PC-9 (cell line): ENCODE results near the gene CHSY3. TPM values are rescaled to one million over a fixed set of nuclear protein-coding genes. Genes with fewer than 3 reads are reported as not detected.

Experiments
- BruUV-seq: library from RNA; stranded (reverse); fragments of 400-500 nt; replicated peaks from 2 replicates; lab custom pipeline; 2021; lab: Mats Ljungman, UMichigan
- CTCF ChIA-PET: fragments of 300-600 bp; sonication (Branson Sonifier 250); formaldehyde crosslinking; loops from one replicate; lab custom pipeline; 2022; ENCODE audit warnings: antibody characterized with exemption; lab: Charles Lee
- POLR2A ChIA-PET: fragments of 300-600 bp; sonication (Branson Sonifier 250); formaldehyde crosslinking; loops from one replicate; lab custom pipeline; 2022; ENCODE audit warnings: antibody characterized with exemption; ENCODE audit not compliant: unreplicated experiment; lab: Charles Lee
- DNase-seq, 2 experiments: peaks; one replicate each; pipeline versions ENCODE4 v3.0.0 to v3.0.0-alpha.2; 2015 to 2022; ENCODE audit warnings: mixed read lengths in 1 of 2
- H2AFZ ChIP-seq: fragments of 200-600 bp; sonication (generic); 2 replicates; pipeline ENCODE4 v1.8.1; 2017; ENCODE audit warnings: antibody characterized with exemption
- H3F3A ChIP-seq: fragments of 200-600 bp; sonication (generic); 2 replicates; pipeline ENCODE4 v1.8.1; 2017; ENCODE audit warnings: antibody characterized with exemption, mild to moderate bottlenecking, low read depth; ENCODE audit not compliant: insufficient read depth
- H3K27ac ChIP-seq: fragments of 200-600 bp; sonication (generic); 2 replicates; pipeline ENCODE4 v1.6.1; 2016; ENCODE audit warnings: mixed run types
- H3K27me3 ChIP-seq: fragments of 200-600 bp; sonication (generic); 2 replicates; pipeline ENCODE4 v1.6.1; 2016; ENCODE audit warnings: low read depth, mixed run types; ENCODE audit not compliant: insufficient read depth
- H3K36me3 ChIP-seq: fragments of 200-600 bp; sonication (generic); 2 replicates; pipeline ENCODE4 v1.6.1; 2016; ENCODE audit warnings: low read depth, mixed run types
- H3K4me1 ChIP-seq: fragments of 200-600 bp; sonication (generic); replicated peaks from 2 replicates; pipeline ENCODE4 v1.6.1; 2016; ENCODE audit warnings: mixed run types; ENCODE audit not compliant: insufficient read depth
- H3K4me2 ChIP-seq: fragments of 200-600 bp; sonication (generic); 2 replicates; pipeline ENCODE4 v1.6.1; 2017; ENCODE audit warnings: mixed run types
- H3K4me3 ChIP-seq: fragments of 200-600 bp; sonication (generic); 2 replicates; pipeline ENCODE4 v1.6.1; 2016; ENCODE audit warnings: mixed run types
- H3K79me2 ChIP-seq: fragments of 200-600 bp; sonication (generic); 2 replicates; pipeline ENCODE4 v1.6.1; 2017; ENCODE audit warnings: low read depth, mixed run types
- H3K9me2 ChIP-seq: fragments of 200-600 bp; sonication (generic); 2 replicates; pipeline ENCODE4 v1.8.1; 2017; ENCODE audit warnings: mild to moderate bottlenecking; ENCODE audit not compliant: insufficient read depth
- H3K9me3 ChIP-seq: fragments of 200-600 bp; sonication (generic); 2 replicates; pipeline ENCODE4 v1.8.1; 2016; ENCODE audit warnings: low read depth; ENCODE audit not compliant: insufficient read depth
- H4K20me1 ChIP-seq: fragments of 200-600 bp; sonication (generic); 2 replicates; pipeline ENCODE4 v1.8.1; 2017; ENCODE audit not compliant: insufficient read depth
- CTCF ChIP-seq: fragments of 200-600 bp; sonication (generic); conservative IDR thresholded peaks from 2 replicates; pipeline ENCODE4 v1.6.1; 2017; ENCODE audit warnings: mixed run types, antibody characterized with exemption, mild to moderate bottlenecking, moderate library complexity
- EZH2 ChIP-seq: fragments of 200-600 bp; sonication (generic); IDR thresholded peaks from 2 replicates; pipeline ENCODE4 v1.8.0; 2017; ENCODE audit warnings: antibody characterized with exemption, low read depth
- intact Hi-C: fragments of 100-400 bp; cut with micrococcal nuclease; formaldehyde crosslinking; loops from one replicate; pipeline ENCODE4 v1.10.0; 2022; ENCODE audit not compliant: unreplicated experiment
- total RNA-seq: library from RNA; stranded (reverse); gene quantifications from 2 replicates; pipeline ENCODE4 v1.2.3, GENCODE V29; 2021

The CHSY3 gene
- total RNA-seq, 1 experiment from 2014 or later = 0.17 TPM

- POLR2A ChIA-PET = no interaction called here
- Histone ChIP-seq H3K4me2 (no peak overlapping the region), H3F3A (no peaks in the 10 kb centered on the region), H3K27me3 (no peaks in the 10 kb centered on the region), H3K9me3 (no peaks in the 10 kb centered on the region), H2AFZ (no peak overlapping the region), H3K27ac (no peak overlapping the region), H3K36me3 (no peaks in the 10 kb centered on the region), H3K4me3 (no peak overlapping the region), H3K9me2 (no peaks in the 10 kb centered on the region), H4K20me1 (no peaks in the 10 kb centered on the region), H3K79me2 (no peaks in the 10 kb centered on the region), H3K4me1 (no peaks in the 10 kb centered on the region)
- no TSS peak for BruUV-seq
- DNase-seq = no peak
- CTCF ChIA-PET = no interaction called here
- intact Hi-C loops = no loop called here
- no peak for TF ChIP-seq EZH2
- TF ChIP-seq CTCF = no peak
Observed at GRCh38 chr5:129938077-129938476, 33.8 kb downstream of the CHSY3 start.

DNA sequence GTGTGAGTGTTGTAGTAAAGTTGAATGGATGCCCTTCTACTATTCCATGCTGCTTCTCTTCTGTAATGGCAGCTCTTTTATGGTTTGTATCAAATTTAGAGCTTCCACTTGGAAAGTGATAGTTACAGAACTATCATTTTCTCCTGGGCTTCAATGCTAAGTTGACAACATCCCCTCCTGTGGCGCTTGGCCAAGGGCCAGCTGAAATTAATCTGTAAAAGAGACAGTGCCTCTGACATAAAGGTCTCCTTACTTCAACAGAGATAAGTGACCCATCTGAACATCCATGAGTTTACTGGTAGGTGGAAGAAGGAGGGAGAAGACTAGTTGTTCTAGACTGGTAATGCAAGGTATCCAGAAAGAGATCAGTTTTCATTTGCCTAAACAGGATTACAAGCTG, 39.7 kb downstream of the CHSY3 start:
- ChIA-PET POLR2A (no interaction called here), CTCF (no interaction called here)
- no peak for DNase-seq
- no peaks in the 10 kb centered on the region for H3K79me2 ChIP-seq
- H3K36me3 ChIP-seq = no peaks in the 10 kb centered on the region
- H4K20me1 ChIP-seq = no peaks in the 10 kb centered on the region
- H3F3A ChIP-seq = no peaks in the 10 kb centered on the region
- H3K27me3 ChIP-seq = no peaks in the 10 kb centered on the region
- H3K4me3 ChIP-seq = no peak overlapping the region
- no TSS peak for BruUV-seq
- TF ChIP-seq EZH2 = no peak
- TF ChIP-seq CTCF = no peak
- intact Hi-C loops = no loop called here
- no peaks in the 10 kb centered on the region for H3K9me3 ChIP-seq
- H2AFZ ChIP-seq = no peak overlapping the region
- H3K4me2 ChIP-seq = no peak overlapping the region
- H3K27ac ChIP-seq = no peak overlapping the region
- H3K4me1 ChIP-seq = no peaks in the 10 kb centered on the region
- no peaks in the 10 kb centered on the region for H3K9me2 ChIP-seq

- Histone ChIP-seq H3K4me3 (no peak overlapping the region), H3K9me2 (no peaks in the 10 kb centered on the region), H3K36me3 (no peaks in the 10 kb centered on the region), H3K4me1 (no peaks in the 10 kb centered on the region), H3K9me3 (no peaks in the 10 kb centered on the region), H2AFZ (no peak overlapping the region), H3K27ac (no peak overlapping the region), H3K79me2 (no peaks in the 10 kb centered on the region), H3K27me3 (no peaks in the 10 kb centered on the region), H3F3A (no peaks in the 10 kb centered on the region), H4K20me1 (no peaks in the 10 kb centered on the region), H3K4me2 (no peak overlapping the region)
- intact Hi-C loops = no loop called here
- DNase-seq = no peak
- POLR2A ChIA-PET = no interaction called here
- CTCF ChIA-PET = no interaction called here
- no TSS peak for BruUV-seq
- TF ChIP-seq EZH2 (no peak), CTCF (no peak)
Observed at GRCh38 chr5:129945028-129945427, 40.8 kb downstream of the CHSY3 start.
